NCI-H2227 treated with DMSO at 0.1 percent for 48 hours (cell line): Measurements from ENCODE around the gene LRWD1.
"Not testable (repeated sequence)": the region's sequence is repeated elsewhere in the genome, so short reads cannot be mapped to it uniquely, and the experiment has no call there.

Source experiments
- DNase-seq: peaks from one replicate; lab custom pipeline; 2025; lab: John Stamatoyannopoulos, UW

LRWD1 gene

GRCh38 chr7:102469351-102469971, 4.7 kb downstream of the LRWD1 start:
- DNase-seq = no peak

GRCh38 chr7:102469972-102470825, 5.4 kb downstream of the LRWD1 start:
- no peak for DNase-seq

DNA sequence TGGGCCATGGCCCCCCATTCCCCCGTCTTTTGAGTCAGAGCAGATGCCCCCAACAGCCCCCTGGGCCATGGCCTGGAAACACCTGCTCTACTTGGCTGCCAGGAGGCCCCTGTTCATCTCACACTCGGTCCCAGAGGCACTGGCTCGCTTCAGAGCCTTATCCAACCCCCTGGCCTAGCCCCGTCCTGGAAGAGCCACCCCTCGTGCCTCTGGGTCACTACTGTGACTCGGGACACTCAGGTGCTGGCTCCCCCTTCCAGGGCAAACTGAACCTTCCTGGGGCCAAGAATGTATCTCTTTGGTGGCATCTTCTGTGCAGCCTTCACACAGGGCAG, 7.0 kb downstream of the LRWD1 start:
- DNase-seq = no peak

DNA sequence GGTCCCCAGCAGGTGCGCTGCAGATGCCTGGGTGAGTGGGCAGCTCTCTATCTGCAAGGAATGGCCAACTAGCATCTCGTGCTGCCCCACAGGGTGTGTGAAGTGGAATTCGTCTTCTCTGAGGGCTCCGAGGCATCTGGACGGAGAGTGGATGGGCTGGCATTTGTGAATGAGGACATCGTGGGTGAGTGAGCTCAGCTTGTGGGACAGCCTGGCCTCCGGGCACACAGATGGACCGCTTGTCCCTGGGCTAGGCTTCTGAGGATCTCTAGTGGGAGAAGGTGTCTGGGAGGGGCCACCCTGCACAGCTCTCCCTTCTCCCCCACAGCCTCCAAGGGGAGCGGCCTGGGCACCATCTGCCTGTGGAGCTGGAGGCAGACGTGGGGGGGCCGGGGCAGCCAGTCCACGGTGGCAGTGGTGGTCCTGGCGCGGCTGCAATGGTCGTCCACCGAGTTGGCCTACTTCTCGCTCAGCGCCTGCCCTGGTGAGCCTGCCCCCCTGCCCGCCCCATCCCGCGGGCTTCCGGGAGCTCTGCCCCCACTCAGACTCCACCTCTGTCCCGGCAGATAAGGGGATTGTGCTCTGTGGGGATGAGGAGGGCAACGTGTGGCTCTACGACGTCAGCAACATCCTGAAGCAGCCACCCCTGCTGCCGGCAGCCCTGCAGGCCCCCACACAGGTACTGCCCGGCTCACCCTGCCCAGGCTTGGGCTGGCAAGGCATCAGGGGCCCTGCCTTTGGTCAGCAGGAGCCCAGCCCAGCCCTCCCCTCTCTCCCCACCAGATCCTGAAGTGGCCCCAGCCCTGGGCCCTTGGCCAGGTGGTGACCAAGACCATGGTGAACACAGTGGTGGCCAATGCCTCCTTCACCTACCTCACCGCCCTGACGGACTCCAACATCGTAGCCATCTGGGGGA, 7.6 kb downstream of the LRWD1 start:
- DNase-seq = no peak

- DNase-seq = no peak
These were observed 8.6 kb downstream of the LRWD1 start for GRCh38 chr7:102473271-102473991.

GRCh38 chr7:102474116-102474515, 9.3 kb downstream of the LRWD1 start:
- not testable (repeated sequence) for DNase-seq

DNA sequence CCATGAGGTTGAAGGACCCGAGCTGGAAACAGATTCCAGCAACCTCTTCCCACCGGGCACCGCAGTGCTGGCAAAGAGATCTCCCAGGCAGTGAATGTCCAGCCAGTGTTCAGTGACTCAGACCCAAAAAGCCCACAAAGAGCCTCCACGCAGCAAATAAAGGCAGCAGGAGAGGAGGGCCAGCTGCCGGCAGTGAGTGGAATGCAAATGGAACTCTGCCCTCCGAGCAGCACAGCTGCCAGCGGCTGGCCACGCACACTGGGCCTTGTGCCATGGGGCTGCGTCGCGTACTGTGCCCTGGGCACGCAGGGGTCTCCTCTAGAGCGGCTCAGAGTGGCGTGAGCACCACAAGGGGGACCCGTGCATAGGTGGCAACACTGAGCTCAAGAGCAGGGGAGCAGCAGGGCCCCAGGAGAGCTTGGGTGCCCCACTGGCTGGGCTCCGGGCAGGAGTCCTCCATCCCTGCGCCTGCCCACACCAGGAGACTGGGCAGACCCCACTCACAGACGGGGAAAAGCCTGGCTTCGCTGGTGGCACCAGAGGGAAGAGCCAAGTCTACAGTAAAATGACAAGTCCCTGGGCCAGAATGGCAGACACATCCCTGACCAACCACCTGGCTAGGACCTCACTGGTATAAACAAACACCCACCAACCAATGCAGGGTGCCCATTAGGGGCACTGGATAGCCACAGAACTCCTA, 10.1 kb downstream of the LRWD1 start:
- DNase-seq = not testable (repeated sequence)

- DNase-seq = not testable (repeated sequence)
These were observed 13.8 kb downstream of the LRWD1 start, which contains the start of gene POLR2J for GRCh38 chr7:102478314-102479208. POLR2J (minus strand) TSS chr7:102478922; CDS start chr7:102478860, 62 bp downstream.

DNA sequence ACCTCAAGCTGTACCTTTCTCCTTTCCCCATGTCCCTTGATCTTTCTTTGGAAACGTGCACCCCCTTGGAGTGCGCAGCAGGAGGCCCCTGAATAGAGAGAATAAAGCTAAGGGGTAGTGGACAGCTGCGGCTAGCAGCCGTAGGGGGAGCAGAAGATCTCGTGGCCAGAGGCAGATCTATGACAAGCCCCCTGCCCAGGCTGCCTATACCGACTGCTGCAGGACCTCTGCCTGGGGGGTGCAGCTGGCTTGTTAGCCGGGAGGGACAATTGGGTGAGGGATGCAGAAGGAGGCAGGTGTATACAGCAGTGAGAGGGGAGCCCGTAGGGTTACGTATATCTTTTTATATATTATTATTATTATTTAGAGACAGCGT, 14.4 kb downstream of the LRWD1 start:
- not testable (repeated sequence) for DNase-seq

DNA sequence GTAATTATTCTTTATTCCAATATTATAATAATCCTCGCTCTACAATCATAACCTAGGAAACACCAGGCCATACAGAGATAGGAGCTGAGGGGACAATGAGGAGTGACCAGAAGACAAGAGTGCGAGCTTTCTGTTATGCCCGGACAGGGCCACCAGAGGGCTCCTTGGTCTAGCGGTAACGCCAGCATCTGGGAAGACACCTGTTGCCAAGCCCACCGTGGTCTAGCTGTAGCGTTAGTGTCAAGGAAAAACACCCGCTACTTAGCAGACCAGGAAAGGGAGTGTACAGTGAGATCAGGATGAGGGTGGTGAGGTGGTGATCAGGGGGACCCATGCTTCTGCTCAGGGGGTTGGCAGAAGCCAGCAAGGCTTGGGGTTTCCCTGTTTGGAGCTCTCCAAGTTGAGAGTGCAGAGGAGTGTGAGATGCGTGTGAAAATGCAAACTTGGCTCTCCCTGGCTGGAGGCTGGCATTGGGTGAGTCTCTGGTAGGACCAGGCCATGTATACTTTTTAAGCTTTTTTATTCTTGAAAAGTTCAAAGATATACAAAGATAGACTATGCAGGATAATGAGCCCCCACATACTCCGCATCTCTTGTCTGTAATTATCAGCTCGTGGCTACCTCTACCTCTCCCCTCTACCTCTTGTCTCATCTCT, 15.3 kb downstream of the LRWD1 start:
- DNase-seq = not testable (repeated sequence)

DNA sequence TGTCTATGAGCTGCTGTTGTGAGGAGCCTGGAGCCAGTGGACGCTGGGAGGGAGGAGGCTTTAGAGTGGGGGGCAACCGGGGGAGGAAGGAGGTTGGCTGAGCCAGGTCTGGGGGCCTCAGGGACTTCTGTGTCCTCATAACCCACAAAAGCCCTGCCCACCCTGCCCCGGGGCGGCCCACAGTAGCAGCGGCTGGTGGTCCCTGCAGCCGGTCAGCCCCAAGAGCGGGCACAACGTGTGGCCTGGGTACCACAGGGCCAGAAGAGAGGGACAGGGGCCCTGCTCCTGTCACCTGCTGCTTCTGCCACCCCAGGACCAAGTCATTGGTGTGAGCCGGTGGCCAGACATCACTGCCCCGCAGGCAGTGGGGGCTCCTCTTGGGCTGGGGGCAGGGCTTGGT, 17.2 kb downstream of the LRWD1 start:
- DNase-seq = not testable (repeated sequence)

DNA sequence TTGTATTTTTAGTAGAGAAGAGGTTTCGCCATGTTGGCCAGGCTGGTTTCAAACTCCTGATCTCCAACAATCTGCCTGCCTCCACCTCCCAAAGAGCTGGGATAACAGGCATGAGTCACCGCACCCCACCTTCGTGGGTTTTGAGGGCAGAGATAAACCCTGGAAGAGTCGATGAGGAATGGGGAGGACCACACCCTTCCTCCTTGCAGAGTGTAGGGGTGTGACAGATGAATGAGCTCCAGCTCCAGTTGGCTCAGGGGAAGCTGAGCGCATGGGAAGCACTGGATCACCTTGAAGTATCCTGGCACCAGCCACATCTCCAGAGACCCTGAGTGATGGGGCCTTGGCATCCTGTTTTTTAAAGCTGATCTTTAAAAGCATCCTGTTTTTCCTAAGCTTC, 19.5 kb downstream of the LRWD1 start:
- not testable (repeated sequence) for DNase-seq

DNA sequence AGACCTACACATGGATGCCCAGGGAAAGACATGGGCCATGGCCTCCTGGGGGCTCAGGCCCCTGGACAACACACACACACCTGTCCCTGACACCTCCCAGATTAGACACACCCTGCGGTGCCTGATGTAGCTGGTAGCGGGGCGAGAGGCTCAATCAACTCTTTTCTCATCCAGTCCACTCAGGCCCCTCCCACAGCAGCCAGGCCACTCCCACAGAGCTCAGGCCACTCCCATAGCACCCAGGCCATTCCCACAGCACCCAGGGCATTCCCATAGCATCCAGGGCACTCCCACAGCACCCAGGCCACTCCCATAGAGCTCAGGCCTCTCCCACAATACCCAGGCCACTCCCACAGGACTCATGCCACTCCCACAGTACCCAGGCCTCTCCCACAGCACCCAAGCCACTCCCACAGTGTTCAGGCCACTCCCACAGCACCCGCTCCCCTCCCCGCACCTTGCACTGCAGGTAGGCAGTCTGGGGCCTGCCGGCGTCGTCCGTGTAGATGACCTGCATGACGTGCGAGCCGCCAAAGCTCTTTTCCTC, 25.8 kb downstream of the LRWD1 start:
- DNase-seq = not testable (repeated sequence)

GRCh38 chr7:102493220-102493935, 28.6 kb downstream of the LRWD1 start:
- DNase-seq = not testable (repeated sequence)

GRCh38 chr7:102494026-102494425, 29.2 kb downstream of the LRWD1 start:
- not testable (repeated sequence) for DNase-seq

DNA sequence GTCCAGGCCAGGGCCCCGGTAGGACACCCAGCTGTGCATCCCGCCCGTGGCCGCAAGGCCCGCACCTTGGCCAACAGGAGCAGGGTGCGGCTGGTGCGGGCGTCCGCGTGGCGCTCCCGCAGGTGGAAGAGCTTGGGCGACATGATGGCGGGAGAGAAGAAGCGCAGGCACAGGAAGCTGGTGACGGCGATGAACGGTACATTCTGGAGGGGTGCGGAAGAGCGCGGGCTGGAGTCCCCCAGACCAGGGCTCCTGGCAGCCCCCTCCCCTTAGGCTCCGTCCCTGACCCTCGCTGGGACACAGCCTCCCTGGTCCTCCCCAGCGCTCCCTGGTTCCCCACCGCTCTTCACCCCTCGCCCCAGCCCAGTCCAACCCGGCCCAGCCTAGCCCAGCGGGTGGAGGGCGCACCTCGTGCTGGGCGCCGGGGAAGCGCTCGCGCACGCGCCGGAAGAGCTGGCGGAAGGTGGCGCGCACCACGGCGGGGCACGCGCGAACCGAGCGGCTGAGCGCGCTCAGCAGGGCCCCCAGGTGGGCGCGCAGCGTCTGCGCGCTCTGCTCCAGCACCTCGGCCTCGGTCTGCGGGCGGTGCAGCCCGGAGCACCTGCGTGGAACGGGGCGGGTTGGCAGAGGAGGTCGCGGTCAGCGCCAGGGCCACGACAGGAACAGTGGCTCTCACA, 29.8 kb downstream of the LRWD1 start:
- DNase-seq = not testable (repeated sequence)

DNA sequence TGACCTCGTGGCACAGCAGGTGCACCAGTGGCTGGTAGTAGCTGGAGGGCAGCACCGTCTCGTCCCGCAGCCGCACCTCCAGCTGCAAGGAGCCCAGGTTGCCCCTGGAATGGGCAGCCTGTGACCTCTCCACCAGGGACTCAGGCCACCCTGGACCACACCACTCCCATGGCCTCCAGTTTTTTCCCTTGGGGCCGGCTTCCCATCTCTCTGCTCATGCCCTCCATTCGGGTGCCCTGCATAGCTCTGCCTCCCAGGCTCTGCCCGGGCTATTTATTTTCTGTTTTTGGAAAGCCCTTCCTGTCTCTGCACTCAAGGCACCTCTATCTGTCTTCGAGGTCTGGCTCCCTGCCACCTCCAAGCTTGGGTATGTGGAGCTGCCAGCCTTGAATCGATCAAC, 32.1 kb downstream of the LRWD1 start:
- not testable (repeated sequence) for DNase-seq

- not testable (repeated sequence) for DNase-seq
These were observed 32.5 kb downstream of the LRWD1 start for GRCh38 chr7:102497308-102497707.
